ENCODE measurements around the gene MARCHF2.

The MARCHF2 gene, protein sequence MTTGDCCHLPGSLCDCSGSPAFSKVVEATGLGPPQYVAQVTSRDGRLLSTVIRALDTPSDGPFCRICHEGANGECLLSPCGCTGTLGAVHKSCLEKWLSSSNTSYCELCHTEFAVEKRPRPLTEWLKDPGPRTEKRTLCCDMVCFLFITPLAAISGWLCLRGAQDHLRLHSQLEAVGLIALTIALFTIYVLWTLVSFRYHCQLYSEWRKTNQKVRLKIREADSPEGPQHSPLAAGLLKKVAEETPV

DNA sequence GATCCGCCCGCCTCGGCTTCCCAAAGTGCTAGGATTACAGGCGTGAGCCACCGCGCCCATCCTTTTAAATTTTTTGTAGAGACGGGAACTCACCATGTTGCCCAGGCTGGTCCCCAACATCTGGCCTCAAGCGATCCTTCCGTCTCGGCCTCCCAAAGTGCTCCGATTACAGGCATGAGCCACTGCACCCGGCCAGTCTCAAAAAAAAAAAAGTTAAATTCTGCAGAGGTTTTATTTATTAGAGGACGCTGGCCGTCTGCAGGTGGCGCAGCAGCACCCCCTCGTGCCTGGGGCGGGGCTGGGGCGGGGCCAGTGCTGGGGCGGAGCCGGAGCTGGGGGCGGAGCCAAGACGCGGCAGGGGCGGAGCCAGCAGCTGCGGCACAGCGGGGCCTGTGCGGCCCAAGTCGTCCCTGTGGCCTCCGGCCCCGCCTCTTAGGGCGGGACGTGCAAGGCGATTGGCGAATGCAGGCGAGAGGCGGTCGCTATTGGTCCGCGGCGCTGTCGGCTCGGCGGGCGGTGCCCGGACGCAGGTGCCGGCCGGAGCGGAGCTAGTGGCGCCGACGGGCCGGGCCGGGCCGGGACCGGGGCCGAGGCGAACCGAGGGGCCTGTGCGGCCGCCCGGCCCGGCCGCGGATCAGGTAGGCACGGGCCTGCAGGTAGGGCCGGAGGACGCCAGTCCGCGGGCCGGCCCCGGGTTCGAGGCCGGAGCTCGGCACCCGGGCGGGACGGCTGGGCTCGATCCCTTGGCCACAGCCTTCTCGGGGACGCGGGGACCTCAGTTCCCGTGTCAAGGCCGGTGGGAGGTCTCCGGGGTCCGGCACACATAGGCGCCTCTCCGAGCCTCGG, at the start of gene MARCHF2:
MARCHF2 (plus strand) TSS at position 523 of the 846 bp plus-strand sequence. CDS start 8,536 bp downstream, outside the sequence.
- peak; percentile 96 for DNase-seq (ENCODE audit: extremely low read depth, low read depth)
- TF ChIP-seq, protein P1, sequence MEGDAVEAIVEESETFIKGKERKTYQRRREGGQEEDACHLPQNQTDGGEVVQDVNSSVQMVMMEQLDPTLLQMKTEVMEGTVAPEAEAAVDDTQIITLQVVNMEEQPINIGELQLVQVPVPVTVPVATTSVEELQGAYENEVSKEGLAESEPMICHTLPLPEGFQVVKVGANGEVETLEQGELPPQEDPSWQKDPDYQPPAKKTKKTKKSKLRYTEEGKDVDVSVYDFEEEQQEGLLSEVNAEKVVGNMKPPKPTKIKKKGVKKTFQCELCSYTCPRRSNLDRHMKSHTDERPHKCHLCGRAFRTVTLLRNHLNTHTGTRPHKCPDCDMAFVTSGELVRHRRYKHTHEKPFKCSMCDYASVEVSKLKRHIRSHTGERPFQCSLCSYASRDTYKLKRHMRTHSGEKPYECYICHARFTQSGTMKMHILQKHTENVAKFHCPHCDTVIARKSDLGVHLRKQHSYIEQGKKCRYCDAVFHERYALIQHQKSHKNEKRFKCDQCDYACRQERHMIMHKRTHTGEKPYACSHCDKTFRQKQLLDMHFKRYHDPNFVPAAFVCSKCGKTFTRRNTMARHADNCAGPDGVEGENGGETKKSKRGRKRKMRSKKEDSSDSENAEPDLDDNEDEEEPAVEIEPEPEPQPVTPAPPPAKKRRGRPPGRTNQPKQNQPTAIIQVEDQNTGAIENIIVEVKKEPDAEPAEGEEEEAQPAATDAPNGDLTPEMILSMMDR (IDR thresholded peaks at IDR 0.05; ENCODE audit: low read depth, low read length) = peak; percentile 49

DNA sequence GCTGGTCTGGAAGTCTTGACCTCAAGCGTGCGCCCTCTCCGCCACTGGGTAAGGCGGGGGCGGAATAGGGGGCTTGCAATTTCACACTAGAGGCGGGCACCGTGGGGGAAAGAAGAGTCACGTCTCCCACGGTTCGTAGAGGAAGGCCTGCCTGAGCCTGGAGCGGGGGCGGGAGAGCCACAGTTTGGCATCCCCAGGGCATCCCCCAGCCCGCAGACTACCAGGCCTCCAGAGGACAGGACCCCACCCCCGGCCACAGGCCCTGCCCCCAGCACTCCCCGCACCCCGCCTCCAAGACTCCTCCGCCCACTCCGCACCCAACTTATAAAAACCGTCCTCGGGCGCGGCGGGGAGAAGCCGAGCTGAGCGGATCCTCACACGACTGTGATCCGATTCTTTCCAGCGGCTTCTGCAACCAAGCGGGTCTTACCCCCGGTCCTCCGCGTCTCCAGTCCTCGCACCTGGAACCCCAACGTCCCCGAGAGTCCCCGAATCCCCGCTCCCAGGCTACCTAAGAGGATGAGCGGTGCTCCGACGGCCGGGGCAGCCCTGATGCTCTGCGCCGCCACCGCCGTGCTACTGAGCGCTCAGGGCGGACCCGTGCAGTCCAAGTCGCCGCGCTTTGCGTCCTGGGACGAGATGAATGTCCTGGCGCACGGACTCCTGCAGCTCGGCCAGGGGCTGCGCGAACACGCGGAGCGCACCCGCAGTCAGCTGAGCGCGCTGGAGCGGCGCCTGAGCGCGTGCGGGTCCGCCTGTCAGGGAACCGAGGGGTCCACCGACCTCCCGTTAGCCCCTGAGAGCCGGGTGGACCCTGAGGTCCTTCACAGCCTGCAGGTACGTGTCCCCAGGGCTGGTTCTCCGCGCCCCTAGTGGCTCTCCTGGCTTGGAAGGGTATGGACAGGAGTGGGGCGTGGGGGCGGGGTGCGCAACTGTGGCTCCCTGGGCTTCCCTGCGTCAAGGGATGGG, 49.0 kb upstream of the MARCHF2 start, which contains the start of gene ANGPTL4:
ANGPTL4 (plus strand) TSS at position 353 of the 969 bp plus-strand sequence; CDS start at position 520, 167 bp downstream.
- TF ChIP-seq, protein P1 (IDR thresholded peaks at IDR 0.05; ENCODE audit: low read depth, low read length) = peak; percentile 17
- peak; percentile 46 for DNase-seq (ENCODE audit: extremely low read depth, low read depth)

DNA sequence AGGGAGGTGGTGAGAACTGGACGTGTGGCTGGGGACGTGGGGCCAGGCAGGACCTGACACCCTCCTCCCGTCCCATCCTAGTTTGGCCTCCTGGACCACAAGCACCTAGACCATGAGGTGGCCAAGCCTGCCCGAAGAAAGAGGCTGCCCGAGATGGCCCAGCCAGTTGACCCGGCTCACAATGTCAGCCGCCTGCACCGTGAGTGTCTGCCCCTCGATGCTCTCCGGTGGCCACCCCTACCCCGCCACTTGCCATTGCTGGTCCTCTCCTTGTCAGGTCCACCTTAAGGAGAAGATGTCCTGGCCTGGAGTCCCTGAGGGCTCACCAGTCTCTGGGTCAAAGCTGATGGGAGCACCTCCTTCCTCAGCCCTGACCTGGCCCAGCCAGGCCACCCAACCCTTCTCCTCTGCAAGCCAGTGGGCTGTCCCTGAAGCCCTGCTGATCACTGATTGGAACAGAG, 47.0 kb upstream of the MARCHF2 start:
- TF ChIP-seq, protein P1 (IDR thresholded peaks at IDR 0.05; ENCODE audit: low read depth, low read length) = no peak
- no peak for DNase-seq (ENCODE audit: extremely low read depth, low read depth)

DNA sequence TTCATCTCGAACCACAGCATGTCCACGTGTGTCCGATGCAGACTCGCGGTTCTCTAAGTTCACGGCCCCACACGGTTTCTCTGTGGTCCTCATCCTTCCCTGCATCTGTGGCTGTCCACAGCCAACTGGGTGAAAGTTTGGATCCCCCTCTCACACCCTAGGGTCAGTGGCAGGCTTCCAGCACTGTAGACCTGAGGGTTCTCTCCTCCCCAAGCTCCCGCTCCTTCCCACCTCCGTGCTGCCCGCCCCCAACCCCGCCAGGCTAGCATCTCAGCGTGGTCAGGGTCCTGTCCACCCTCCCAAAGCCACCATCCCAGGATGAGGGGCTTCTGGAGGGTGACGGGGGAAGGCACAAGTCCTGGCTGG, 46.2 kb upstream of the MARCHF2 start:
- no peak for DNase-seq (ENCODE audit: extremely low read depth, low read depth)
- TF ChIP-seq, protein P1 (IDR thresholded peaks at IDR 0.05; ENCODE audit: low read depth, low read length) = no peak

DNA sequence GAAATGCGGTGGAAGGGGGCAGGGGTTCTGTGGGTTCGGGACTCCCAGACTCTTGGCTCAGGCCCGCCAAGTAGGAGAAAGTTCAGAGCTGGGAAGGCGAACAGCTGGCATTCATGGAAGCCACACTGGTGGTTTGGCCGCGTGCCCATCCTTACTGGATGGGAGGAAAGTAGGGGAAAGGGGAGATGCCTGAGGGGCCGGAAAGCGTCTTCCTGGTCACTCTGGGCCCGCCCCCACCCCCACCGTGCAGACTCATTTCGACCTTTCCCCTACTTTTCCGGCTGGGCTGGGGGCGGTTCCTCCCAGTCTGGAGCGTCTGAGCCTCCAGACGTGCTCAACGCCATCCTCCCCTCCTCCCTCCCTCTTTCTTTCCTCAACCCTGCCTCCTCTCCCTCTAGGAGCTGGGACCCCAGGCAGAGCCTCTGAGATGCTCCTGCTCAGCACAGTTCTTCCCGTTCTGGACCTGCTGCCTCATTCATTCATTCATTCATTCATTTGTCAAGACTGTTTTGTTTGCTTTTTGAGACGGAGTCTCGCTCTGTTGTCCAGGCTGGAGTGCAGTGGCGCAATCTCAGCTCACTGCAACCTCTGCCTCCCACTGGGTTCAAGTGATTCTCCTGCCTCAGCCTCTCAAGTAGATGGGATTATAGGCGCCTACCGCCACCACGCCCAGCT, 45.6 kb upstream of the MARCHF2 start:
- peak; percentile 96 for DNase-seq (ENCODE audit: extremely low read depth, low read depth)

More for the DNA sequence above, 45.6 kb upstream of the MARCHF2 start:
- TF ChIP-seq, protein P1 (IDR thresholded peaks at IDR 0.05; ENCODE audit: low read depth, low read length) = no peak

Data from AG09319 (cell line).